Lower leg skin (tissue), 3 donors: ENCODE measurements around the gene MACROD1.

ENCODE experiments used
- POLR2A ChIP-seq, 2 donors: fragments of 450-650 bp; IDR thresholded peaks; one replicate each; pipeline ENCODE4 v1.6.1; 2016 to 2017; ENCODE audit warnings: antibody characterized with exemption in 2 of 2, mild to moderate bottlenecking in 1 of 2, moderate library complexity in 1 of 2
- TF ChIP-seq, protein P1 (sequence below), 3 donors: fragments of 450-650 bp; IDR thresholded peaks; one replicate each; pipeline ENCODE4 v1.5.1; 2016; ENCODE audit warnings: antibody characterized with exemption in 3 of 3, mild to moderate bottlenecking in 3 of 3, moderate library complexity in 2 of 3

DNA sequence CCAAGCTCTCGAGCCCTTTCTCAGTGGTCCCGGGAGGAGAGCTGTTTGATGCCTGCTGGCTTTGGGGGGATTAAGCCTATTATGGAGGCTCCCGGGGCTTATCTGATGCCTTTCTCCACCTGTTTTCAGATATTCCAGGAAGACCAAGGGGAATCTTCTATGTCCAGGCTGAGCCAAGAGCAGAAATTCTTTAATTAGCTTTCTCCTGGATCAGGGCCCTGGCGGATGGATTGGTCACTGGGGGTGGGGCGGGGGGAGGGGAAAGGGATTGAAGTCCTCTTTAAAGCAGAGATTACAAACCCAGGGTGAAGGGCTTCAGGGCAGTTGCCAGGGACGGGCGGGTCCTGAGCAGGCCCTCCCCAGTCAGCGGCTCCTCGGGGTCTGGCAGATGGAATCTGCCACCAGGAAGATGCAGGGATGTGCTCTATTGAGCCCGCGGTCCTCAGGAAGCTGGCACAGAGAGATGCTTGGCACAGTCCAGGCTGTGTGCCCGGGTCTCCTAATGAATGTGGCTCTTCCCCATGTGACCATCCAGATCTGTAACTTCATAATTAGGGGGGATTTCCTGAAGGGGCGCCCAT lies 33.6 kb downstream of the MACROD1 start:
- no peak for TF ChIP-seq POLR2A (IDR thresholded peaks at IDR 0.05)
- TF ChIP-seq, protein P1, sequence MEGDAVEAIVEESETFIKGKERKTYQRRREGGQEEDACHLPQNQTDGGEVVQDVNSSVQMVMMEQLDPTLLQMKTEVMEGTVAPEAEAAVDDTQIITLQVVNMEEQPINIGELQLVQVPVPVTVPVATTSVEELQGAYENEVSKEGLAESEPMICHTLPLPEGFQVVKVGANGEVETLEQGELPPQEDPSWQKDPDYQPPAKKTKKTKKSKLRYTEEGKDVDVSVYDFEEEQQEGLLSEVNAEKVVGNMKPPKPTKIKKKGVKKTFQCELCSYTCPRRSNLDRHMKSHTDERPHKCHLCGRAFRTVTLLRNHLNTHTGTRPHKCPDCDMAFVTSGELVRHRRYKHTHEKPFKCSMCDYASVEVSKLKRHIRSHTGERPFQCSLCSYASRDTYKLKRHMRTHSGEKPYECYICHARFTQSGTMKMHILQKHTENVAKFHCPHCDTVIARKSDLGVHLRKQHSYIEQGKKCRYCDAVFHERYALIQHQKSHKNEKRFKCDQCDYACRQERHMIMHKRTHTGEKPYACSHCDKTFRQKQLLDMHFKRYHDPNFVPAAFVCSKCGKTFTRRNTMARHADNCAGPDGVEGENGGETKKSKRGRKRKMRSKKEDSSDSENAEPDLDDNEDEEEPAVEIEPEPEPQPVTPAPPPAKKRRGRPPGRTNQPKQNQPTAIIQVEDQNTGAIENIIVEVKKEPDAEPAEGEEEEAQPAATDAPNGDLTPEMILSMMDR (IDR thresholded peaks at IDR 0.05), result no peak
